ENCODE measurements around the gene THAP8.
"Not testable (repeated sequence)": the region's sequence is repeated elsewhere in the genome, so short reads cannot be mapped to it uniquely, and the experiment has no call there.

The THAP8 gene

DNA sequence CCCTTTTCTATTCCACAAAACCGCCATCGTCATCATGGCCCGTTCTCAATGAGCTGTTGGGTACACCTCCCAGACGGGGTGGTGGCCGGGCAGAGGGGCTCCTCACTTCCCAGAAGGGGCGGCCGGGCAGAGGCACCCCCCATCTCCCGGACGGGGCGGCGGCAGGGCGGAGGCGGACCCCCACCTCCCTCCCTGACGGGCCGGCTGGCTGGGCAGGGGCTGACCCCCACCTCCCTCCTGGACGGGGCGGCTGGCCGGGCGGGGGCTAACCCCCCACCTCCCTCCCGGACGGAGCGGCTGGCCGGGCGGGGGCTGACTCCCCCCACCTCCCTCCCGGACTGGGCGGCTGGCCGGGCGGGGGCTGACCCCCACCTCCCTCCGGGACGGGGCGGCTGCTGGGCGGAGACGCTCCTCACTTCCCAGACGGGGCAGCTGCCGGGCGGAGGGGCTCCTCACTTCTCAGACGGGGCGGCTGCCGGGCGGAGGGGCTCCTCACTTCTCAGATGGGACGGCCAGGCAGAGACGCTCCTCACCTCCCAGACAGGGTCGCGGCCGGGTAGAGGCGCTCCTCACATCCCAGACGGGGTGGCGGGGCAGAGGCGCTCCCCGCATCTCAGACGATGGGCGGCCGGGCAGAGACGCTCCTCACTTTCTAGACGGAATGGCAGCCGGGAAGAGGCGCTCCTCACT lies 14.9 kb upstream of the THAP8 start:
- FAIRE-seq; DNase-seq (ENCODE audit: low spot score): not testable (repeated sequence)

DNA sequence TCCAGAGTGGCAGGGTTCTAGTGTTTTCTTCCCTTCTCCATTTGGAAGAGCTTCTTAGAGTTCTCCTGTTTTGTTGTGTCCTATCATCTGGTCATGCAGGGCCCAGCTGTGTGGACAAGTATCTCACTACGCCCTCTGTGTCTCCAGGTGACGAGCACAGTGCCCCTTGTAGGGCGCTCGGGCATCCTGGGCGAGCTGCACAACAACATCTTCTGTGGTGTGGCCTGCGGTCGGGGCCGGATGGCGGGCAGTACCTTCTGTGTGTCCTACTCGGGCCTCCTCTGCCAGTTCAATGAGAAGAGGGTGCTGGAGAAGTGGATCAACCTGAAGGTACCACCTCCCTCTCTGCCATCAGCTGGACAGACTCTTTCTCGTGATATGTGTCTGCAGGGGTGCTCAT lies 13.6 kb upstream of the THAP8 start:
- FAIRE-seq (no peak), DNase-seq (ENCODE audit: low spot score) (no peak)

DNA sequence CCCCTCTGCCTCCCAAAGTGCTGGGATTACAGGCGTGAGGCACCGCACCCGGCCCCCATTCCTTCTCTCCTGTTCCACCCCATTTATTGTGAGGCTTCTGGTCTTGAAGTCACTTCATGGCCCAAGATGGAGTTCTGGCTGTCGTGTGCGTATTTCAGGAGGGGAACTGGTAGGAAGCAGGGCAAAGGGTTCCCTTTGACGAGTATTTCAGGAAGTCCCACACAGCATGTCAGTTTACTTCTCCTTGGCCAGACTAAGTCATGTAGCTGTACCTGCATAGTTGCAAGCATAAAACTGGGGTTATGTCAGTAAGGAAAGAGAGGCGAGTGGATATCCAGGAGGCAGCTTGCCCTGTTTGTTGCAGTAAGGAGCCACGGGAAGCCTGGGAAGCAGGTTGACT lies 10.7 kb upstream of the THAP8 start:
- DNase-seq (ENCODE audit: low spot score) (no peak), FAIRE-seq (no peak)

DNA sequence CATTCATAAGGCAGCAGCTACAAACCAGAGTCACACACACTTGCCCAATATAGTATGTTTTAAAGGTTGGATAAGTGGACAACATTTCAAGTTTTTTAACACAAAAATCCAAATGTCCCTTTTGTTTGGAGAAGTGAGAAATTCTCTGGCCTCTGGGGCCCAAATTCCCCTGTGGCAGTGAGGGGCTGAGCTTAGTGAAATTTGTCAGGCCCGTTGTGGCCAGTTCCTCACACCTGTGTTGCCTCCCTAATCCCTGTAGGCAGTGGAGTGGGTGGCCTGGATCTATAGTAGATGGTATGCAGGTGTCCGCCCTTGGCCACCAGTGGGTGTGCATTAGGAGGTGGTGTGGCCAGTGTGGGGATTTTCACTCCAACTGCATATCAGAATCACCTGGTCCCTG lies 7.3 kb upstream of the THAP8 start:
- DNase-seq (ENCODE audit: low spot score) = no peak
- FAIRE-seq = no peak

DNA sequence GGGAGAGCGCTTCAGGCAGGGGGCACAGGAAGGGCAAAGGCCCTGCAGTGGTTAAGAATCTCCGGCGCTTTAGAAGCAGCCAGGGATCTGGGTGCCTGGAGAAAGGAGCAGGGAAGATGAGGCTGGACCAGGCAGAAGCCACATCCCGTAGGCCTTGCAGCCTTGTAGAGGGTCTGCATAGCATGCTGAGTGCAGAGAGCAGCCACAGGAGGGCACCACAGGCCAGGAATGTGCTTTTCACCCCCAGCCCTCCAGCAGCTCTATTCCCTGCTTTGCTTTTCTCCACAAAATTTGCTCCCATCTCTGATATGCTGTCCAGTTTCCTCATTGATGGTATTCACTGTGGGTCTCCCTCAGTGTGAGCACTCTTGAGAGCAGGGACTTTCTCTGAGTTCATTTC lies 6.3 kb upstream of the THAP8 start:
- no peak for FAIRE-seq
- DNase-seq (ENCODE audit: low spot score) = no peak

DNA sequence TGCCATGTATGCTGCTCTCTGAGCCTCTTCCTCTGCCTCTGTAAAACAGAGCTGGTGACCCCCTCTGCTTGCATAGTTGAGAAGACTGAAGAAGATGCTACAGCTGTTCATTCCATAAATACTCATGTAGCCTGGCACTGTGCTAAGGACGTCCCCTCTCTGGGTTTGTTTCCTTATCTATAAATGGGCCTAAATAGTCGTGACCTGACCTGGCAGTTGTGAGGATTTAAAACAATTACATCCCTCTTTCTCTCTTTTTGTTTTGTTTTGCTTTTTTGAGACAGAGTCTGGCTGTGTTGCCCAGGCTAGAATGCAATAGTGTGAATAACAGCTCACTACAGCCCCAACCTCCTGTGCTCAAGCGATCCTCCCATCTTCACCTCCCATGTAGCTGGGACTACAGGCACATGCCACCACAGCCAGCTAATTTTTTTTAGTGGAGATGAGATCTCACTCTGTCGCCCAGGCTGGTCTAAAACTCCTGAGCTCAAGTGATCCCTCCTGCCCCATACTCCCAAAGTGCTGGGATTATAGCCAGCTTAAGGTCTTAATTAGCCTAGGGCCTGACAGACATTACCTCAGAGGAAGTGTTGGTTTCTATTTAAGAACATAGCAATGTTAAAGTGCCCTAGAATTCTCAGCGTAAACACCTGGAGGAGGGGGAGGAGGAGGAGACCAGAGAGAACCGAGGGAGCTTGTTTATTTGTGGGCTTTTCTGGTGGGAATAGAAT lies 5.3 kb upstream of the THAP8 start:
- FAIRE-seq (no peak), DNase-seq (ENCODE audit: low spot score) (no peak)

DNA sequence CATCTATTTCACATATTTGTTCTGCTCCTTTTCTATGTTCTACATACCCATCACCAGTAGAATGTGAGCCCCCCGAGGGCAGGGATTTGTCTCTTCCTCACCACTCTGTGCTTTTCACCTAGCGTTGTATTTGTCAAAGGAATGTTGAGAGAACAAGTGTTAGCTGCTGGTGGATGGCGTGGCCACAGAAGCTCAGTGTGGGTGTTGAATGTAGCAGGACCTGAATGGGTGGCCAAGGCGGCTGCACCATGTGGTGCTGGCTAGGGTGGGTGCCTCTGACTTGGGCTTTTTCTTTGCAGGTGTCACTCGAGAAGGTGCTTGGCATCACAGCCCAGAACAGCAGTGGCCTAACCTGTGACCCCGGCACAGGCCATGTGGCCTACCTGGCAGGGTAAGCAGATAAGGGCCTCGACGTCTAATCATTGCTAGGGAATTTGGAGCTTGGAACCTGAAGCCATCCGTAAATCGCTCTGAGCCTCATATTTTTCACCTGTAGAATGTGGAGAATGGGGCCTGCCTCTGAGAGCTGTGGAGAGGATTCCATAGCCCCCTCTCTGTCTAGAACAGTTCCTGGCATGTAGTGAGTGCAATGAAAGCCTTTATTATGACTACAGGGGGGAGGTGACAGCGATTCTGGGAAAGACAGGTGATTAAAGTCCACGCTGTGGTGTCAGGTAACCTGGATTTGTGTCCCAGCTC lies 4.5 kb upstream of the THAP8 start:
- FAIRE-seq = no peak
- DNase-seq (ENCODE audit: low spot score) = no peak

DNA sequence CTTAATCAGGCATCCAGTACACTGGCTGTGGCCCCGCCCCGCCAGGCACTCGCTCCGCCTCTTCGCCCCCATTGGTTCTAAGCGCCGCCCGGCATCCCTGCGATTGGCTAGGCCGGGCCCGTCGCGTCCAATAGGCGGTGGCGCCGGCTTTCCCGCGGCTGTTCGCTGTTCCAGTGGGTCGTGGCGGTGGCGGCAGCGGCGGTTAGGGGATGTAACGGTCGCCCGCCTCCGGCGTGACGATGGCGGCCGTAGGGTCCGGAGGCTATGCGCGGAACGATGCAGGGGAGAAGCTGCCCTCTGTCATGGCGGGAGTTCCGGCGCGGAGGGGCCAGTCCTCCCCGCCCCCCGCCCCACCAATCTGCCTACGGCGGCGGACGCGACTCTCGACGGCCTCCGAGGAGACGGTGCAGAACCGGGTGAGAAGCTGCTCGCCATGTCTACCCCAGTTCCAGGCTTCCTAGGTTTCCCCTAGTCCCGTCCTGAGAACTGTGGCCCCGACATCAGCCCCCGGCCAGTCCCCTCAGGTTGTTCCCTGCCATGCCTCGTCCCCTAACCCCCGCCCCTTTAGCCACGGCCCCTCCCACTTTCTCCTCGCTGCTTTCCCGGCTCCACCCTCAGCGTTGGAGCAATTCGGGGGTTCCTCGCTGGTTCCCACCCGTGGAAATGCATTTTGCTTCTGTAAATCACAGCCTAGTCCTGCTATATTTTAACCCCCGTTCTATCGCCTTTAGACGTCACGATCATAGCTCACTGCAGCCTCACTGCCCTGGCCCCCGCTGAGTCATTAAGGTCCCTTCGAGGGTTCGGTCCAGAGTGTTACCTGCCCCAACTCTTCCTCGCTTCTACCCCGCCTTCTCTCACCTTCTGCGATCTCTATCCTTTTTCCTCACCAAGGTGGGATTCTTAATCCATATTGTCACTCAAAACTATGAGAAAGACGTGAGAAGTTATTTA lies 925 bp upstream of the THAP8 start, which contains the start of gene WDR62:
TSS of gene WDR62 (plus strand) at position 165 of the 954 bp plus-strand sequence. CDS start at position 240, 75 bp downstream.
- FAIRE-seq (peak; percentile 4), DNase-seq (ENCODE audit: low spot score) (peak; percentile 81)

DNA sequence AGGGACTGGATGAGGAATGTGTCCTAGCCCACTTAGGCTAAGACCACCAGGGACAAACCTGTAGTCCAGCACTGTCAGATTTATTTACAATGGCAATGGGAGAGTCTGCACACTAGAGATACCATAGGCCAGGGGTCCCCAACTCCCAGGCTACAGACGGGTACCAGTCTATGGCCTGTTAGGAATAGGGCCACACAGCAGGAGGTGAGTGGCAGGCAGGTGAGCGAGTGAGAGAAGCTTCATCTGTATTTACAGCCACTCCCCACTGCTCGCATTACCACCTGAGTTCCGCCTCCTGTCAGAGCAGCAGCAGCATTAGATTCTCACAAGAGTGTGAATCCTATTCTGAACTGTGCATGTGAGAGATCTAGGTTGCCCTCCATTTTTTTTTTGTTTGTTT lies 2.4 kb downstream of the THAP8 start:
- DNase-seq (ENCODE audit: low spot score) = no peak

DNA sequence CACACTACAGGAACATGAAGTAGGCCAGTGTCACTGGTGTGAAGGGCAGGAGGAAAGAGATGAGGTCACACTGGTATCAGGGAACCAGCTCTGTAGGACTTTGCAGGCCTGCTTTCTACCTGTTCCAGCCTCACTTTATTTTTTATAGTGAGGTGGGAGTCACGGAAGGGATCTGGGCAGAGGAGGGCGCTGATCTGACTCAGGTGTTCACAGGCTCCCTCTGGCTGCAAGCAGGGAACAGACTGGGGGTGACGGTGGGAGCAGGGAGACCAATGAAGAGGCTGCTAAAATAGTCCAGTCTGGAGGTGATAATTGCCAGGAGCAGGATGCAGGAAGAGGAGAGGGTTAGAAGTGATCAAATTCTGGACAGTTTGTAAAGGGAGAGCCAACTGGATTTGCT lies 2.8 kb downstream of the THAP8 start:
- FAIRE-seq = no peak
- DNase-seq (ENCODE audit: low spot score) = no peak

More for the DNA sequence above, 2.4 kb downstream of the THAP8 start:
- no peak for FAIRE-seq

DNA sequence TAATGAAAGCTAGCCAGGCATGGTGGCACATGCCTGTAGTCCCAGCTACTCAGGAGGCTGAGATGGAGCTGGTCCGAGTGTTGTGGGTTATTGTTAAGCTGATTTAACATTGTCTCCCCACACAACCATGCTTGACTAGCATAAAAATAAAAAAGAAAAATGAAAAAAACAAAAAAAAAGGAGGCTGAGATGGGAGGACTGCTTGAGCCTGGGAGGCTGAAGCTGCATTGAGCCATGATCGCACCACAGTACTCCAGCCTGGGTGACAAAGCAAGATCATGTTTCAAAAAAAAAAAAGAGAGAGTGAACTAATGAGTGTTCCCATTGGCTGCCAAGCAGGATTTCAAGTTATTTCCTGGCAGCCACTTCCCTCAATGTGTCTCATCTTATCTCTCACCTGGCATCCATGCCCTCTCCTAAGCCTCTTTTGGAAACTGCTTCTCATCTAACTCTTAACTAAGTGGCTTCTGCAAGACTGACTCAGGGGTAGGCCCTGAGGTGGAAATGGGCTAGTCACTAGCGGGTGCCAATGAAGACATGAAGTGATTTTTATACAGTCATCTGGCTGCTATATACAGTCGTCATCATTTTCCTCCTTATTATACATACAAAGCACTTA lies 4.9 kb downstream of the THAP8 start:
- no peak for DNase-seq (ENCODE audit: low spot score)
- FAIRE-seq = no peak

DNA sequence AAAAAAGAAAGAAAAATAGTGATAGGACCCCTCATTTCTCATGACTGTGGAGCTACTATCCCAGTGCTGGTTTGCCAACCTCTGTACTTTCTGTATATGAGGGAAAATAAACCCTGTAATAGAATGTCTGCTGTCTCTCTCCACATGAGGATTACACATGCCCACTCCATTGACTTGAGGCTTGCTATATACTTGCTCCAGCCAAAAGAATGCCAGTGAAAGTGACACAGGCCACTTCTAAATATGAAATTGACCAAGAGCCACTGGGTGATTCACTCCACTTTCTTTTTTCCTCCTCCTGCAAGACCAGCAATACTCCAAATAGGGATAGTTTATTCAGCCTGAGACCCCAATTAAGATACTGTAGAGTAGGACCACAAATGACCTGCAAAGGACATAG lies 6.2 kb downstream of the THAP8 start:
- DNase-seq (ENCODE audit: low spot score) (no peak), FAIRE-seq (no peak)

DNA sequence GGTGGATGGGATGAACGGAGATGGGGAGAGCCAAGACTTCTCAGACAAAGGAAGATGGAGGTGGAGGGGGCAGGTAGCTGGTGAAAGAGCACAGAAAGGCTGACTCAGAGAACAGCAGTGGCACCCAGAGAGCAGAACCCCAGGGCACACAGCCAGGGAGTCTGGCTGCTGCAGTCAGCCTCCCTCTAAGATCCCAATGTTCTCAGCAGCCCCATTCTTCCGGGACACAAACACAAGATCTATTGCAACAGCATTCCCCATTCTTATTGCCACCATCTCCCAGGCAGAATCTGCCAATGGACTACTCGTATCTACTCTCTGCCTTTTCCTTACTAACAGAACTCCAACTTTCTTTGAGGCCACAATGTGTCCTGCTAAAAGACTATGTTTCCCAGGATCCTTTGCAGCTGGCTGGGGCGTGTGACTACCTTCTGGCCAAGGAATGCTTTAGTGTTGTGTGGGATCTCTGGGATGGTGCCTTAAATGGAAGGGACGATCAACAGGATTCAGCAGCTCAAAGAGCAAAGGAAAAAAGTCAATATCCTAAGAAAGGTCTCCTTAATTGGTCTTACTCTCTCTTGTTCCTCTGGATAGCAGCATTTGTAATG lies 7.5 kb downstream of the THAP8 start:
- no peak for FAIRE-seq

DNA sequence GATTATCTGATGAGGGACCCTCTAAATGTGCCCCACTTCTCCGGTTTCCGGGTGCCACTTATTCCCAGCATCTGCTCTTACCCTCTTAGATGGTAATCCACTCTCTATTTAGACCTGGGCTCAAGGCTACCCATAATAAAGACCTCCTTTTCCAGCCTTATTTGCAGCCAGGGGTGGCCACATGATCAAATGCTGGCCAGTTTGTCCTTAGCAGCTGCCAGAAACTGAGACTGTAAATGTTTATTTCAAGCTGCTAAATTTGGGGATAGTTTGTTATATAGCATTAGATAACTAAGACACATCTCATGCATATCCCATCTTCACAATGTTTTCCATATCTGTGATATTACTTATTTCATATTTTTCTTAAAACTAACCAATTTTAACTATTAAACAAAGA lies 10.1 kb downstream of the THAP8 start:
- FAIRE-seq = no peak
- DNase-seq (ENCODE audit: low spot score) = no peak

More for the DNA sequence above, 7.5 kb downstream of the THAP8 start:
- no peak for DNase-seq (ENCODE audit: low spot score)

DNA sequence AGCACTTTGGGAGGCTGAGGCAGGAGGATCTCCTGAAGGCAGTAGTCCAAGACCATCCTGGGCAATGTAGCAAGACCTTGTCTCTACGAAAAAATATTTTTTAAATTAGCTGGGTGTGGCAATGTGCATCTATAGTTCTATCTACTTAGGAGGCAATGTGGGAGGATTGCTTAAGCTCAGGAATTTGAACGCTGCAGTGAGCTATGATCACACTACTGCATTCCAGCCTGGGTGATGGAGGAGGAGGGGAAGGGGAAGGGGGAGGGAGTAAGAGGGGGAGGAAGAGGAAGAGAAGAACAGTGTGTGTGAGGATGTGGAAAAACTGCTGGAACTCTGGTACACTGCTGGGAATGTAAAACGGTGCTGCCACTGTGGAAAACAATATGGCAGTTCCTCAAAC lies 12.3 kb downstream of the THAP8 start:
- DNase-seq (ENCODE audit: low spot score) (peak; percentile 61), FAIRE-seq (no peak)

DNA sequence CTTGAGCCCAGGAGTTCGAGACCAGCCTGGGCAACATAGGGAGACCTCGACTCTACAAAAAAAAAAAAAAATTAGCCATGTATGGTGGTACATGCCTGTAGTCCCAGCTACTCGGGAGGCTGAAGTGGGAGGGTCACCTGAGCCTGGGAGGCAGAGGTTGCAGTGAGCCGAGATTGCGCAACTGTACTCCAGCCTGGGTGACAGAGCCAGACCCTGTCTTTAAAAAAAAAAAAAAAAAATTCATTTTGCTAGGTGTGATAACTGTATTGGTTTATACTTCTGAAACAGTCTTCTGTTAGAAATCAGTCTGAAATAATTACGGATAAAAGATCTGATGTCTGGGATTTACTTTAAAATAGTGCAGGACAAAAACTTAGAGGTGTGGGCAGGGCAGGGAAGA lies 13.0 kb downstream of the THAP8 start:
- FAIRE-seq = not testable (repeated sequence)

DNA sequence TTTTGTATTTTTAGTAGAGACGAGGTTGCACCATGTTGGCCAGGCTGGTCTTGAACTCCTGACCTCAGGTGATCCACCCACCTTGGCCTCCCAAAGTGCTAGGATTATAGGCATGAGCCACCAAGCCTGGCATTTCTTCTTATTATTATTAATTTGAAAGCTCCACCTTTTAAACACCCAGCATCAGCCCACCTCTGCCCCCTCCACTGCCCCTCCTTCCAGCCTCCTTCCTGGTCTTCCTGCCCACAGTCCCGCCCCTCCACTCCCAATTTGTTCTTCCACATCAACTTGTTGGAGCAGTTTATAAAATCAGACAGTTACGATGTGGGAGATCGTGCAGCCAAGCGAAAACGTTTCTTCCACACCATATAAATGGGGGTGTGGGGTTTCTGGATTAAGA lies 13.6 kb downstream of the THAP8 start:
- DNase-seq (ENCODE audit: low spot score) (no peak), FAIRE-seq (no peak)

More for the DNA sequence above, 13.0 kb downstream of the THAP8 start:
- DNase-seq (ENCODE audit: low spot score) = not testable (repeated sequence)

DNA sequence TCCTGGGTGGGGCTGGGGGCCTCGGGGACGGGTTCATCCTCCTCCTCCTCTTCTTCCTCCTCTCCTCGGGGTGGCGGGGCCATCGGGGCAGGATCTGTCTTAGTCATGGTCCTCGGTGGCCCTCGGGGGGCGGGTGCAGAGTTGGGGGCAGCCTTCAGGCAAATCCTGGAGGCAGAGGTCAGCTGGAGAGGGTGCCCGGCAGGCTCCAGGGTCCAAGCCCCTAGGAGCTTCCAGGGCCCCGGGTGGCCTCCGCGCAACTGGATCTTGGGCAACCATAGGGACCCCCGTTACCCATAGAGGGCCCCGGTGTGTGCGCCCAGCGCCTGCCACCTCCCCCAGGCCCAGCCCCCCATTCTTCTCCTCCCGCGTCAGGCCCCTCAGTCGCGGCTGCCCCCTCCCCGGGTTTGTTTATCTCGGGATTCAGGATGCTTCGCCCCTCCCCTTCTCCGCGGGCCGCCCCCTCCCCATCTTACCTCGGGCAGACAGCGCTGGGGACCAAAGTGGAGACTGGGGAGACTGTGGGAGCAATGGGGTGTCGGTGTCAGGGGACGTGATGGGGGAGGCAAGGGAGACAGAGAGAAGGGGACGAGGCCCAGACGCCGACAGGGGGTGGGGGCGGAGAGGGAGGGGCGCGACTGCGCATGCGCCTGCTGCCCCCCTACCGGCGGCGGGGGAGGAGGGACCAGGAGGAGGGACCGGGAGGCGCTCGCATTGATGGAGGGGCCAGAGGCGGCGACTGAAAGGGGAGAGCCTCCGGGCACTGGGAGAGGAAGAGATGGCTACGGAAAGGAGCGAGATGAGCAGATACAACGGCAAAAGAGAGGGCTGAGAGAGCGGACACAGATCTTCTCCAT lies 21.6 kb downstream of the THAP8 start, which contains the start of gene CLIP3:
TSS of gene CLIP3 (minus strand) at position 623 of the 854 bp plus-strand sequence. CDS start at position 107, 516 bp downstream.
- DNase-seq (ENCODE audit: low spot score) = no peak
- no peak for FAIRE-seq

DNA sequence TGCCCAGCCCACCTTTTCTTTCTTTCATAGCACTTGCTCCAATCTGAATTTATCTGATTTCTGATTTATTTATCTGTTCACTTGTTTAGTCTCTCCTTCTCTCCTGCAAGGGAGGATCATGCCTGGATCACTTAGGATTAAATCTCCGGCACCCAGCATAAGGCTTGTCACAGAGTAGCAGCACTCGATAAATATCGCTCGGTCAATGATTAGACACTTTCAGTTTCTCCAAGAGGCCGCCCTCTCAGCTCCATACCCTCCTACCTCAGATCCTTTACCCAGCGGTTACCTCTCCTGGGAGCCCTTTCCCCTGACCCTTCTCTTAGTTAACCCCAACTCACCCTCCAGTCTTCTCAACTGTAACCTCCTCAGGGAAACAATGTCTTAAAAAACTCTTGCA lies 22.8 kb downstream of the THAP8 start:
- FAIRE-seq (no peak), DNase-seq (ENCODE audit: low spot score) (no peak)

Data from RCC 7860 (cell line).